ENCODE data around the gene NAP1L1. TPM values are rescaled to one million over a fixed set of nuclear protein-coding genes. Genes with fewer than 3 reads are reported as not detected.
A peak's percentile ranks its signal among the peaks of the same experiment; 100 is the strongest.

The NAP1L1 gene
- total RNA-seq, 1 experiment from 2014 or later, result 946 TPM

GRCh38 chr12:76083904-76084862 is at the start of gene NAP1L1 (continued):
- TF ChIP-seq ZMAT4 (CRISPR knock-in tag; IDR thresholded peaks at IDR 0.05), result no peak
- TF ChIP-seq E2F1 (CRISPR knock-in tag; IDR thresholded peaks at IDR 0.05), result no peak
- no peak for TF ChIP-seq NR1H2 (CRISPR knock-in tag; IDR thresholded peaks at IDR 0.05)
- no peak for TF ChIP-seq SOX15 (CRISPR knock-in tag; IDR thresholded peaks at IDR 0.05)
- TF ChIP-seq TEAD4 (CRISPR knock-in tag; IDR thresholded peaks at IDR 0.05), result no peak
- TF ChIP-seq PRRX2 (CRISPR knock-in tag; IDR thresholded peaks at IDR 0.05), result no peak; the same call in 1 of the 2 replicates
- no peak for TF ChIP-seq NR2C2 (CRISPR knock-in tag; IDR thresholded peaks at IDR 0.05)
- TF ChIP-seq OVOL2 (CRISPR knock-in tag; IDR thresholded peaks at IDR 0.05; ENCODE audit: borderline replicate concordance), result no peak
- no peak for TF ChIP-seq ZNF121 (CRISPR knock-in tag; IDR thresholded peaks at IDR 0.05)
- TF ChIP-seq GTF2I (CRISPR knock-in tag; conservative IDR thresholded peaks at IDR 0.05), result no peak
- TF ChIP-seq NFYB (CRISPR knock-in tag; conservative IDR thresholded peaks at IDR 0.05; ENCODE audit: low read depth), result no peak
- TF ChIP-seq JAZF1 (CRISPR knock-in tag; IDR thresholded peaks at IDR 0.05), result no peak
- TF ChIP-seq, protein P1, sequence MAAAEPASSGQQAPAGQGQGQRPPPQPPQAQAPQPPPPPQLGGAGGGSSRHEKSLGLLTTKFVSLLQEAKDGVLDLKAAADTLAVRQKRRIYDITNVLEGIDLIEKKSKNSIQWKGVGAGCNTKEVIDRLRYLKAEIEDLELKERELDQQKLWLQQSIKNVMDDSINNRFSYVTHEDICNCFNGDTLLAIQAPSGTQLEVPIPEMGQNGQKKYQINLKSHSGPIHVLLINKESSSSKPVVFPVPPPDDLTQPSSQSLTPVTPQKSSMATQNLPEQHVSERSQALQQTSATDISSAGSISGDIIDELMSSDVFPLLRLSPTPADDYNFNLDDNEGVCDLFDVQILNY (CRISPR knock-in tag; IDR thresholded peaks at IDR 0.05), result peak; percentile 86
- no peak for TF ChIP-seq ATF6 (CRISPR knock-in tag; IDR thresholded peaks at IDR 0.05)
- TF ChIP-seq ZNF317 (CRISPR knock-in tag; IDR thresholded peaks at IDR 0.05; ENCODE audit: borderline replicate concordance, low read depth), result no peak
- 0 out of 2 replicates have a peak, but pooled peaks have one; percentile 53 for TF ChIP-seq TP53 (CRISPR knock-in tag; IDR thresholded peaks at IDR 0.05)
- no peak for TF ChIP-seq ZNF281 (CRISPR knock-in tag; IDR thresholded peaks at IDR 0.05)
- no peak; the same call in 1 of the 2 replicates for TF ChIP-seq RORB (CRISPR knock-in tag; IDR thresholded peaks at IDR 0.05)

- Mint-ChIP-seq H3K4me1 (no peaks in the 10 kb centered on the region), H3K27me3 (ENCODE audit: low read depth) (no peaks in the 10 kb centered on the region; the same call in 1 of the 2 replicates), H3K4me3 (no peak overlapping the region), H3K27ac (no peak overlapping the region), H3K9me3 (peaks cover 4% of the 10 kb centered on the region), H3K36me3 (no peaks in the 10 kb centered on the region)
- no peak for ATAC-seq
- POLR2A ChIA-PET, result no interaction called here
- CTCF ChIA-PET, result no interaction called here
- no peak for DNase-seq (ENCODE audit: low spot score)
- TF ChIP-seq ZNF121 (CRISPR knock-in tag; IDR thresholded peaks at IDR 0.05), result peak; percentile 65; the same call in 1 of the 2 replicates
- TF ChIP-seq ZNF219 (CRISPR knock-in tag; IDR thresholded peaks at IDR 0.05; ENCODE audit: borderline replicate concordance), result no peak
Observed at GRCh38 chr12:76127588-76127987, 43.1 kb upstream of the NAP1L1 start.

All from WTC11 (cell line).